ENCODE measurements around the gene LPCAT2.

DNA sequence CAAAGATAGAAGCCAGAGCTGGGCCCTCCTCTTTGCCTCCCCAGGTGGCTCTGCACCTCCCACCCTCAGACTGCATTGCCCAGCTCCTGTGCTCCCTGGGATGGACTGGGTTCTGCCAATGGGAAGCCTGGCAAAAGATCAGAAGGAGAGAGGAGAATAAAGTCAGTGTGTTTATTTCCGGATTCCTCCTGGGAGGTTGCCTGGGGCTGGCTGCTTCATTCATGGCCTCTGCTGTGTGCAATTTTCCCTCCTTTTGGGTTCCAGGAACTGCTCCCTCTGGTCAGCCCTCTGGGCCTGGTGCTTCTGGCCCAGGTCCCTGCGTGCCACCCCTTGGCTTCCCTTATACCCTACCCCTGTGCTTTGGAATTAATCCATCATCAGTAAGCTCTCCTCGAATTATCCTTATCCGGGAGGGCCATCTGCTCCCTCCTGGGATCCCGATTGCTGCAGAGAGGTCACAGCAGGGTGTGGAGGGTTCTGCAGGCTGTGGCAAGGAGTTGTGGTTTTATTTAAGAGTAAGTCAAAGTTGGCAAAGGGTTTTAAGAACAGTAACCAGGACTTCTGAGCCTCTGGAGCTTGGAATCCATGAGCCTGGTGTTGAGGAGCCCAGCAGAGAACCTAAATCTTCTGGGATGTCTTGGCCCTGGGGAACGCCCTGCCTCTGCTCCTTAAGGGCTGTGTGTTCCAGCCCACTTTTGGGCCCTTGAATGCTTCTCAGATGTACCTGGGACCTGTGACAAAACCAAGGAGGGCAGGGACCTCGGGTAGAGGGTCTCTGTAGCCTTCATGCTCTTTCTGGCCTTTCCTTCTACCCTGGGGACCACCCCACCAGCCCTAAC is 38.1 kb upstream of the LPCAT2 start:
- TF ChIP-seq EP300 (IDR thresholded peaks at IDR 0.05) (no peak), POLR2A (IDR thresholded peaks at IDR 0.05) (no peak)

All from gastroesophageal sphincter (tissue), 2 donors.